Neutrophil (primary cell): ENCODE results near the gene RXRG.

Experiments used
- H3K27ac ChIP-seq: fragments of 200-600 bp; sonication (generic); 2 replicates; pipeline ENCODE4 v1.5.1; 2016; ENCODE audit warnings: mild to moderate bottlenecking, moderate library complexity
- H3K27me3 ChIP-seq: fragments of 200-600 bp; sonication (generic); 2 replicates; pipeline ENCODE4 v1.6.0; 2016; ENCODE audit warnings: mild to moderate bottlenecking
- H3K36me3 ChIP-seq: fragments of 200-600 bp; sonication (generic); 2 replicates; pipeline ENCODE4 v1.5.1; 2017
- H3K4me1 ChIP-seq, 2 experiments: fragments of 200-600 bp in 1 of 2; sonication (generic) in 1 of 2; 1 replicate in 1 of 2; 2 replicates in 1 of 2; pipeline versions ENCODE4 v1.5.1 to v1.6.1; 2013 to 2016; ENCODE audit warnings: low read depth in 1 of 2, low read length in 1 of 2, mild to moderate bottlenecking in 1 of 2, moderate library complexity in 1 of 2; ENCODE audit not compliant: control insufficient read depth in 1 of 2, insufficient read depth in 1 of 2
- H3K4me3 ChIP-seq, 2 experiments: fragments of 200-600 bp in 1 of 2; sonication (generic) in 1 of 2; 1 replicate in 1 of 2; 2 replicates in 1 of 2; pipeline ENCODE4 v1.5.1; 2013 to 2016; ENCODE audit warnings: low read depth in 1 of 2, low read length in 1 of 2, mild to moderate bottlenecking in 1 of 2, moderate library complexity in 1 of 2
- H3K9me3 ChIP-seq: fragments of 200-600 bp; sonication (generic); 2 replicates; pipeline ENCODE4 v1.5.1; 2016
- CTCF ChIP-seq: fragments of 200-600 bp; sonication (generic); IDR thresholded peaks from 2 replicates; pipeline ENCODE4 v1.5.1; 2016; ENCODE audit warnings: antibody characterized with exemption

Gene RXRG

GRCh38 chr1:165392634-165393571 lies 52.0 kb downstream of the RXRG start:
- Histone ChIP-seq H3K36me3 (no peaks in the 10 kb centered on the region), H3K4me1 (peaks cover 6 to 7% of the 10 kb centered on the region in 2 experiments), H3K27me3 (peaks cover 100% of the 10 kb centered on the region), H3K27ac (no peak overlapping the region), H3K4me3 (no peak overlapping the region), H3K9me3 (no peaks in the 10 kb centered on the region)
- peak; percentile 86 for TF ChIP-seq CTCF

- no peak for TF ChIP-seq CTCF
- no peaks in the 10 kb centered on the region for H3K36me3 ChIP-seq
- no peak overlapping the region for H3K4me3 ChIP-seq
- H3K4me1 ChIP-seq, result peaks cover 6 to 7% of the 10 kb centered on the region in 2 experiments
- peaks cover 100% of the 10 kb centered on the region for H3K27me3 ChIP-seq
- no peak overlapping the region for H3K27ac ChIP-seq
- no peaks in the 10 kb centered on the region for H3K9me3 ChIP-seq
Observed at GRCh38 chr1:165389609-165390008, 55.3 kb downstream of the RXRG start.

DNA sequence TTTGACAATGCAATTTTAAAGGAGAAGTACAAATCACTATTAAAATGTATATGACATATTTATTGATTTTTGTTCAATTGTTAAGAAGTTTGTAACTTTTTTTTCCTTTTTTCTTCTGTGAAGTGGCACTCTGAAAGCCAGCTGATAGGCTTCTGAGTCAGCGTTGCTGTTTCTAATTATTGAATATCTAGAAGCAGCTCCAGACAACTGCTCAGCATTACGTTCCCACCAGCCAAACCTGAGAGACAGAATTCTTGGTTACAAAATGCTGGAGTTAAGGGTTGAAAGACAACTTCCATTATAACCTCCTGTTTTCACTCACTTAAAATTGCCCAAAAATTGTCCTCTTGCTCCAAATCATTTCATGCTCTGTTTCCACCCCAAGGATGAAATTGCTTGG lies 57.0 kb downstream of the RXRG start:
- Histone ChIP-seq H3K27ac (no peak overlapping the region), H3K36me3 (no peaks in the 10 kb centered on the region), H3K4me1 (peaks cover 2 to 3% of the 10 kb centered on the region in 2 experiments), H3K9me3 (no peaks in the 10 kb centered on the region), H3K4me3 (no peak overlapping the region), H3K27me3 (peaks cover 100% of the 10 kb centered on the region)
- TF ChIP-seq CTCF, result no peak

GRCh38 chr1:165387505-165387904 lies 57.4 kb downstream of the RXRG start:
- Histone ChIP-seq H3K4me1 (no peaks in the 10 kb centered on the region), H3K27ac (no peak overlapping the region), H3K4me3 (no peak overlapping the region), H3K9me3 (no peaks in the 10 kb centered on the region), H3K27me3 (peaks cover 100% of the 10 kb centered on the region), H3K36me3 (no peaks in the 10 kb centered on the region)
- no peak for TF ChIP-seq CTCF

- no peak overlapping the region for H3K4me3 ChIP-seq
- H3K9me3 ChIP-seq, result no peaks in the 10 kb centered on the region
- H3K36me3 ChIP-seq, result no peaks in the 10 kb centered on the region
- no peak overlapping the region for H3K27ac ChIP-seq
- peaks cover 98% of the 10 kb centered on the region for H3K27me3 ChIP-seq
- TF ChIP-seq CTCF, result no peak
- H3K4me1 ChIP-seq, result no peaks in the 10 kb centered on the region
Observed at GRCh38 chr1:165383599-165384405, 61.1 kb downstream of the RXRG start.
